ENCODE data around the gene RHBDF2.

RHBDF2 gene

GRCh38 chr17:76479515-76480060, 21.6 kb downstream of the RHBDF2 start:
- no peak for DNase-seq (ENCODE audit: low read depth)

- DNase-seq (ENCODE audit: low read depth): no peak
Measured at GRCh38 chr17:76478730-76479514, 22.3 kb downstream of the RHBDF2 start.

GRCh38 chr17:76478097-76478496, 23.1 kb downstream of the RHBDF2 start:
- DNase-seq (ENCODE audit: low read depth): no peak

GRCh38 chr17:76477576-76477975, 23.6 kb downstream of the RHBDF2 start:
- no peak for DNase-seq (ENCODE audit: low read depth)

GRCh38 chr17:76476736-76477135, 24.5 kb downstream of the RHBDF2 start:
- no peak for DNase-seq (ENCODE audit: low read depth)

GRCh38 chr17:76475302-76475701, 25.9 kb downstream of the RHBDF2 start:
- DNase-seq (ENCODE audit: low read depth): no peak

- DNase-seq (ENCODE audit: low read depth): no peak
Measured at GRCh38 chr17:76474894-76475293, 26.3 kb downstream of the RHBDF2 start.

- no peak for DNase-seq (ENCODE audit: low read depth)
Measured at GRCh38 chr17:76474238-76474637, 27.0 kb downstream of the RHBDF2 start.

- no peak for DNase-seq (ENCODE audit: low read depth)
Measured at GRCh38 chr17:76473541-76473985, 27.7 kb downstream of the RHBDF2 start.

- DNase-seq (ENCODE audit: low read depth): no peak
Measured at GRCh38 chr17:76472726-76473125, 28.5 kb downstream of the RHBDF2 start.

GRCh38 chr17:76472258-76472645, 29.0 kb downstream of the RHBDF2 start:
- DNase-seq (ENCODE audit: low read depth): no peak

GRCh38 chr17:76471498-76472257, 29.5 kb downstream of the RHBDF2 start:
- no peak for DNase-seq (ENCODE audit: low read depth)

GRCh38 chr17:76469991-76470739, 31.1 kb downstream of the RHBDF2 start:
- DNase-seq (ENCODE audit: low read depth): no peak

GRCh38 chr17:76469076-76469990, 31.9 kb downstream of the RHBDF2 start:
- DNase-seq (ENCODE audit: low read depth): no peak

- DNase-seq (ENCODE audit: low read depth): no peak
Measured at GRCh38 chr17:76468634-76469010, 32.6 kb downstream of the RHBDF2 start.

GRCh38 chr17:76467809-76468633, 33.2 kb downstream of the RHBDF2 start:
- no peak for DNase-seq (ENCODE audit: low read depth)

GRCh38 chr17:76467366-76467765, 33.9 kb downstream of the RHBDF2 start, which contains the start of gene AANAT:
TSS of gene AANAT (plus strand) at chr17:76467603. CDS start at chr17:76468747, 1,144 bp downstream.
- no peak for DNase-seq (ENCODE audit: low read depth)

- no peak for DNase-seq (ENCODE audit: low read depth)
Measured at GRCh38 chr17:76466775-76467130, 34.5 kb downstream of the RHBDF2 start.

- no peak for DNase-seq (ENCODE audit: low read depth)
Measured at GRCh38 chr17:76462556-76463290, 38.5 kb downstream of the RHBDF2 start.

All from T follicular helper cell (primary cell).